SK-N-SH (cell line): ENCODE measurements around the gene CROT. TPM values are rescaled to one million over a fixed set of nuclear protein-coding genes. Genes with fewer than 3 reads are reported as not detected.

Source experiments
- CTCF ChIA-PET: fragments of 300-600, 350-600 bp; formaldehyde crosslinking; extraction: SDS; loops from one replicate; lab custom pipeline; 2021; lab: Yijun Ruan, JAX
- POLR2A ChIA-PET: fragments of 350-600 bp; sonication (Branson Sonifier 250); formaldehyde crosslinking; extraction: SDS; loops from one replicate; lab custom pipeline; 2020; ENCODE audit warnings: antibody characterized with exemption, inconsistent platforms; lab: Yijun Ruan, JAX
- DNase-seq: peaks from one replicate; pipeline ENCODE4 v3.0.0; 2012
- H2AFZ ChIP-seq: fragments of 200-600 bp; sonication (generic); 2 replicates; pipeline ENCODE4 v1.8.1; 2016; ENCODE audit warnings: antibody characterized with exemption, mild to moderate bottlenecking, low read depth
- H3F3A ChIP-seq: fragments of 200-600 bp; sonication (generic); replicated peaks from 2 replicates; pipeline ENCODE3; 2016; ENCODE audit warnings: antibody characterized with exemption, mild to moderate bottlenecking; ENCODE audit not compliant: insufficient read depth
- H3K27ac ChIP-seq, 2 experiments: fragments of 200-500 bp in 1 of 2; fragments of 200-600 bp in 1 of 2; sonication (Bioruptor generic) in 1 of 2; sonication (generic), shearing (Covaris generic) in 1 of 2; 2 replicates each; pipeline versions ENCODE4 v1.5.1 to v1.6.1; 2014 to 2016; ENCODE audit warnings: low read depth in 2 of 2, inconsistent platforms in 1 of 2, low read length in 1 of 2, mild to moderate bottlenecking in 1 of 2, mixed read lengths in 1 of 2
- H3K27me3 ChIP-seq: fragments of 200-600 bp; sonication (generic), shearing (Covaris generic); 2 replicates; pipeline ENCODE4 v1.6.1; 2016; ENCODE audit warnings: mixed run types; ENCODE audit not compliant: insufficient read depth
- H3K36me3 ChIP-seq, 2 experiments: fragments of 200-500 bp in 1 of 2; fragments of 200-600 bp in 1 of 2; sonication (Bioruptor generic) in 1 of 2; sonication (generic) in 1 of 2; replicated peaks in 1 of 2; 2 replicates each; pipeline versions ENCODE3 to v1.5.1; 2014 to 2016; ENCODE audit warnings: low read length in 1 of 2, mild to moderate bottlenecking in 1 of 2; ENCODE audit not compliant: insufficient read depth in 2 of 2, control insufficient read depth in 1 of 2
- H3K4me1 ChIP-seq, 2 experiments: fragments of 200-500 bp in 1 of 2; fragments of 200-600 bp in 1 of 2; sonication (Bioruptor generic) in 1 of 2; sonication (generic), shearing (Covaris generic) in 1 of 2; 2 replicates each; pipeline versions ENCODE4 v1.5.1 to v1.6.1; 2014 to 2016; ENCODE audit warnings: low read depth in 1 of 2, low read length in 1 of 2, mixed run types in 1 of 2; ENCODE audit not compliant: insufficient read depth in 2 of 2, control insufficient read depth in 1 of 2
- H3K4me2 ChIP-seq: fragments of 200-600 bp; sonication (generic), shearing (Covaris generic); 2 replicates; pipeline ENCODE4 v1.6.1; 2017; ENCODE audit warnings: mixed run types
- H3K4me3 ChIP-seq, 2 experiments: fragments of 200-500 bp in 1 of 2; fragments of 200-600 bp in 1 of 2; sonication (Bioruptor generic) in 1 of 2; sonication (generic), shearing (Covaris generic) in 1 of 2; 2 replicates each; pipeline versions ENCODE4 v1.5.1 to v1.8.1; 2014 to 2016; ENCODE audit warnings: low read depth in 2 of 2, inconsistent platforms in 1 of 2, low read length in 1 of 2, mild to moderate bottlenecking in 1 of 2, mixed read lengths in 1 of 2, moderate library complexity in 1 of 2
- H3K79me2 ChIP-seq: fragments of 200-600 bp; sonication (generic); 2 replicates; pipeline ENCODE4 v1.8.1; 2017; ENCODE audit warnings: mild to moderate bottlenecking; ENCODE audit not compliant: insufficient read depth
- H3K9ac ChIP-seq: fragments of 200-600 bp; sonication (generic); 2 replicates; pipeline ENCODE4 v1.6.1; 2017; ENCODE audit warnings: mixed run types
- H3K9me2 ChIP-seq: fragments of 200-600 bp; sonication (generic); 2 replicates; pipeline ENCODE4 v1.6.1; 2017; ENCODE audit warnings: mixed run types
- H3K9me3 ChIP-seq: fragments of 200-600 bp; sonication (generic); 2 replicates; pipeline ENCODE4 v1.6.1; 2017; ENCODE audit warnings: mixed run types, mild to moderate bottlenecking, moderate library complexity
- H4K20me1 ChIP-seq: fragments of 200-600 bp; sonication (generic); 2 replicates; pipeline ENCODE4 v1.6.1; 2017; ENCODE audit warnings: mild to moderate bottlenecking, mixed run types; ENCODE audit not compliant: insufficient read depth
- ELF1 ChIP-seq: IDR thresholded peaks from 2 replicates; pipeline ENCODE4 v1.4.0; 2012
- FOSL2 ChIP-seq: IDR thresholded peaks from 2 replicates; pipeline ENCODE4 v1.4.0; 2012; ENCODE audit warnings: low read depth, mild to moderate bottlenecking, moderate library complexity, borderline replicate concordance
- FOXJ3 ChIP-seq: sonication (generic); formaldehyde crosslinking; IDR thresholded peaks from 2 replicates; pipeline ENCODE4 v1.5.1; 2020; ENCODE audit warnings: mild to moderate bottlenecking, missing genetic modification reagents
- FOXM1 ChIP-seq: IDR thresholded peaks from 2 replicates; pipeline ENCODE4 v1.4.0; 2012; ENCODE audit warnings: low read depth, mild to moderate bottlenecking
- GABPA ChIP-seq: IDR thresholded peaks from 2 replicates; pipeline ENCODE4 v1.4.0; 2012; ENCODE audit warnings: low read depth, mild to moderate bottlenecking
- GATA2 ChIP-seq: sonication (generic); formaldehyde crosslinking; IDR thresholded peaks from 2 replicates; pipeline ENCODE4 v1.5.0; 2020; ENCODE audit warnings: mild to moderate bottlenecking, missing genetic modification reagents
- MXI1 ChIP-seq: IDR thresholded peaks from 2 replicates; pipeline ENCODE4 v1.6.1; 2012; ENCODE audit warnings: mild to moderate bottlenecking, low read depth, low read length, improper control_type of control experiment
- NFIC ChIP-seq: IDR thresholded peaks from 2 replicates; pipeline ENCODE4 v1.4.0; 2012; ENCODE audit warnings: borderline replicate concordance
- NRF1 ChIP-seq: IDR thresholded peaks from 2 replicates; pipeline ENCODE4 v1.6.1; 2012; ENCODE audit warnings: low read depth, mild to moderate bottlenecking, low read length
- POLR2AphosphoS5 ChIP-seq: IDR thresholded peaks from 2 replicates; pipeline ENCODE4 v1.6.1; 2012; ENCODE audit warnings: low read depth, low read length
- RCOR1 ChIP-seq: fragments of 150-350 bp; IDR thresholded peaks from 2 replicates; pipeline ENCODE4 v1.6.1; 2017; ENCODE audit warnings: antibody characterized with exemption, low read length
- RFX5 ChIP-seq: IDR thresholded peaks from 2 replicates; pipeline ENCODE4 v1.6.1; 2012; ENCODE audit warnings: mild to moderate bottlenecking, improper control_type of control experiment, low read length
- TAF1 ChIP-seq: IDR thresholded peaks from 2 replicates; pipeline ENCODE4 v1.6.1; 2012; ENCODE audit warnings: low read depth, mild to moderate bottlenecking, low read length, moderate library complexity, borderline replicate concordance
- TCF12 ChIP-seq: IDR thresholded peaks from 2 replicates; pipeline ENCODE4 v1.4.0; 2012
- WGBS: methylation state at CpG from one replicate; pipeline ENCODE4 v1.1.6; 2017; ENCODE audit warnings: low lambda C conversion rate; 5-methylcytosine and 5-hydroxymethylcytosine counted together
- polyA plus RNA-seq, 3 experiments: library from polyadenylated mRNA; depleted of rRNA; stranded (reverse); fragments of >200 nt; gene quantifications; 2 replicates each; pipeline ENCODE4 v1.2.3, GENCODE V29; 2012
- TF ChIP-seq, protein P1 (sequence below): IDR thresholded peaks from 2 replicates; pipeline ENCODE4 v1.6.1; 2012; ENCODE audit warnings: mild to moderate bottlenecking, low read depth, low read length, moderate library complexity
- TF ChIP-seq, protein P2 (sequence below): fragments of 150-350 bp; IDR thresholded peaks from 2 replicates; pipeline ENCODE4 v1.6.1; 2016; ENCODE audit warnings: mild to moderate bottlenecking, low read depth, low read length
- TF ChIP-seq, protein P3 (sequence below): IDR thresholded peaks from 2 replicates; pipeline ENCODE4 v1.4.0; 2012; ENCODE audit warnings: low read depth
- TF ChIP-seq, protein P4 (sequence below): IDR thresholded peaks from 2 replicates; pipeline ENCODE4 v1.4.0; 2012; ENCODE audit warnings: low read depth, borderline replicate concordance
- TF ChIP-seq, protein P5 (sequence below): fragments of 150-350 bp; IDR thresholded peaks from 2 replicates; pipeline ENCODE4 v1.6.1; 2017; ENCODE audit warnings: antibody characterized with exemption, low read length, low read depth, borderline replicate concordance
- TF ChIP-seq, protein P6 (sequence below): IDR thresholded peaks from 2 replicates; pipeline ENCODE4 v1.4.0; 2012; ENCODE audit warnings: low read depth, borderline replicate concordance

The CROT gene
- polyA plus RNA-seq, 1 of the 3 experiments (the other 2 are of a cell fraction), result 7.9 TPM

DNA sequence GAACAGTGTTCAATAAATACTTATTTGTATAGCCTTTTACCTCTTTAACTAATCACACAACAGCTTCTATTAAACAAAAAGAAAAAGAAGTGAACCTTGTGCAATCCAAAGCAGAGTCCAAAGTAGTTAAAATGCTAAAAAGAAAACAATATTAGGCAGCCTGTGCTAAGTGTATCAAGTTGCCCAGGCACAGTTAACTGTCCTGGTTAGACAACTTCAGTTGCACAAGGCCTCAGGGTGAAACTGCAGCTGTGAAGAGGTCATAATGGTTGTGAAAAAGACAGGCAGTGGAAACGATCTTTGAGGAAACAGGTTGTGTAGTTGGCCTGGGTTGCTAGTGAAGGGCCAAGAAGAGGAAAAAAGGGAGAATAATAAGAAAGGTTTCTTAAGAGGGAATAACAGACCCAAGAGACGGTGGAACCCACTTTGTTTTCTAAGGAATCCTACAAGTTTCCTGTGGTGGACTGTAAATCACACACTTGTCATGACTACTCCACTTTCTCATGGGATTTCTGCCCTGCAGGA, 6.0 kb upstream of the CROT start:
- ChIA-PET CTCF (interaction anchor here (1.6 kb wide), 1 partner anchor 77 kb away, joined by 7 read pairs; no protein-coding TSS in a partner anchor), POLR2A (no interaction called here)
- H3K9me3 ChIP-seq, result no peaks in the 10 kb centered on the region
- H3K79me2 ChIP-seq, result peaks cover 29% of the 10 kb centered on the region
- no peaks in the 10 kb centered on the region; the same call in 1 of the 2 replicates for H3K9me2 ChIP-seq
- H3K27me3 ChIP-seq, result no peaks in the 10 kb centered on the region
- H3K27ac ChIP-seq, result no peak overlapping the region
- peaks cover 8% of the 10 kb centered on the region for H3F3A ChIP-seq
- 69% methylated on average over 2 of the region's 2 CpGs for WGBS
- no peak overlapping the region for H3K4me2 ChIP-seq
- H4K20me1 ChIP-seq, result no peaks in the 10 kb centered on the region
- H3K4me1 ChIP-seq, result peaks cover 19 to 20% of the 10 kb centered on the region in 2 experiments; a peak in 3 of 4 replicates
- no peak overlapping the region for H3K4me3 ChIP-seq
- no peak overlapping the region for H3K9ac ChIP-seq
- H2AFZ ChIP-seq, result no peak overlapping the region
- peaks cover 17 to 18% of the 10 kb centered on the region in 2 experiments for H3K36me3 ChIP-seq
- DNase-seq, result no peak
- no peak for TF ChIP-seq GATA2 (CRISPR knock-in tag)
- TF ChIP-seq, protein P1, sequence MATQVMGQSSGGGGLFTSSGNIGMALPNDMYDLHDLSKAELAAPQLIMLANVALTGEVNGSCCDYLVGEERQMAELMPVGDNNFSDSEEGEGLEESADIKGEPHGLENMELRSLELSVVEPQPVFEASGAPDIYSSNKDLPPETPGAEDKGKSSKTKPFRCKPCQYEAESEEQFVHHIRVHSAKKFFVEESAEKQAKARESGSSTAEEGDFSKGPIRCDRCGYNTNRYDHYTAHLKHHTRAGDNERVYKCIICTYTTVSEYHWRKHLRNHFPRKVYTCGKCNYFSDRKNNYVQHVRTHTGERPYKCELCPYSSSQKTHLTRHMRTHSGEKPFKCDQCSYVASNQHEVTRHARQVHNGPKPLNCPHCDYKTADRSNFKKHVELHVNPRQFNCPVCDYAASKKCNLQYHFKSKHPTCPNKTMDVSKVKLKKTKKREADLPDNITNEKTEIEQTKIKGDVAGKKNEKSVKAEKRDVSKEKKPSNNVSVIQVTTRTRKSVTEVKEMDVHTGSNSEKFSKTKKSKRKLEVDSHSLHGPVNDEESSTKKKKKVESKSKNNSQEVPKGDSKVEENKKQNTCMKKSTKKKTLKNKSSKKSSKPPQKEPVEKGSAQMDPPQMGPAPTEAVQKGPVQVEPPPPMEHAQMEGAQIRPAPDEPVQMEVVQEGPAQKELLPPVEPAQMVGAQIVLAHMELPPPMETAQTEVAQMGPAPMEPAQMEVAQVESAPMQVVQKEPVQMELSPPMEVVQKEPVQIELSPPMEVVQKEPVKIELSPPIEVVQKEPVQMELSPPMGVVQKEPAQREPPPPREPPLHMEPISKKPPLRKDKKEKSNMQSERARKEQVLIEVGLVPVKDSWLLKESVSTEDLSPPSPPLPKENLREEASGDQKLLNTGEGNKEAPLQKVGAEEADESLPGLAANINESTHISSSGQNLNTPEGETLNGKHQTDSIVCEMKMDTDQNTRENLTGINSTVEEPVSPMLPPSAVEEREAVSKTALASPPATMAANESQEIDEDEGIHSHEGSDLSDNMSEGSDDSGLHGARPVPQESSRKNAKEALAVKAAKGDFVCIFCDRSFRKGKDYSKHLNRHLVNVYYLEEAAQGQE, result no peak
- TF ChIP-seq, all 33 proteins: peak for 0

DNA sequence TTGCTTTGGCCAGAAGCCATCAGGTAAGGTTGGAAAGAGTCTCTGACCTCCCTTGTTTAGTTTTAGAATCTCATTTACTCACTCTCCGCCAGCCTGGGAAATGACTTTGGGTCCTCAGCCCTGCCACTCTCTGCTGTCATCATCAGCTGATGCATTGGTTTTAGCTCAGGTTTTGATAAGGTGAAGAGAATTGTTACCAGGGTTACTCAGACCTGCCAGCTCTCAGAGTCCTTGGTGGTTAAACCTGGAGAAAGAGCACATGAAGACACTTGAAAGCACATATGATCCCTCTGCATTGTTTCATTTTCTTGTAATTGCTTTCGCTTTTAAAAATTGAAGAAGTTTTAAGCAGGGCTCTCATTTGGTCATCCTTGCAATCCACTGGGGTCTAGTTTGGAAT, 4.0 kb upstream of the CROT start:
- H3K4me3 ChIP-seq, result no peak overlapping the region
- 98% methylated on average over 2 of the region's 2 CpGs for WGBS

More for the DNA sequence above, 4.0 kb upstream of the CROT start:
- Histone ChIP-seq H3K9me3 (no peaks in the 10 kb centered on the region), H3K79me2 (peaks cover 29% of the 10 kb centered on the region), H3F3A (peaks cover 17% of the 10 kb centered on the region), H4K20me1 (no peaks in the 10 kb centered on the region), H3K9me2 (no peaks in the 10 kb centered on the region; the same call in 1 of the 2 replicates), H3K4me2 (no peak overlapping the region), H3K4me1 (peaks cover 19 to 29% of the 10 kb centered on the region in 2 experiments; a peak in 3 of 4 replicates), H3K27ac (no peak overlapping the region), H3K27me3 (no peaks in the 10 kb centered on the region), H3K9ac (no peak overlapping the region), H2AFZ (no peak overlapping the region), H3K36me3 (peaks cover 17 to 18% of the 10 kb centered on the region in 2 experiments)
- no peak for DNase-seq
- TF ChIP-seq FOXM1 (no peak), FOSL2 (no peak), RFX5 (no peak), NFIC (no peak), POLR2AphosphoS5 (no peak), RCOR1 (no peak), GABPA (no peak), MXI1 (no peak), NRF1 (no peak), TAF1 (no peak), ELF1 (no peak), TCF12 (no peak), FOXJ3 (no peak)
- TF ChIP-seq, protein P2, sequence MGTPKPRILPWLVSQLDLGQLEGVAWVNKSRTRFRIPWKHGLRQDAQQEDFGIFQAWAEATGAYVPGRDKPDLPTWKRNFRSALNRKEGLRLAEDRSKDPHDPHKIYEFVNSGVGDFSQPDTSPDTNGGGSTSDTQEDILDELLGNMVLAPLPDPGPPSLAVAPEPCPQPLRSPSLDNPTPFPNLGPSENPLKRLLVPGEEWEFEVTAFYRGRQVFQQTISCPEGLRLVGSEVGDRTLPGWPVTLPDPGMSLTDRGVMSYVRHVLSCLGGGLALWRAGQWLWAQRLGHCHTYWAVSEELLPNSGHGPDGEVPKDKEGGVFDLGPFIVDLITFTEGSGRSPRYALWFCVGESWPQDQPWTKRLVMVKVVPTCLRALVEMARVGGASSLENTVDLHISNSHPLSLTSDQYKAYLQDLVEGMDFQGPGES, result no peak
- TF ChIP-seq, protein P3, sequence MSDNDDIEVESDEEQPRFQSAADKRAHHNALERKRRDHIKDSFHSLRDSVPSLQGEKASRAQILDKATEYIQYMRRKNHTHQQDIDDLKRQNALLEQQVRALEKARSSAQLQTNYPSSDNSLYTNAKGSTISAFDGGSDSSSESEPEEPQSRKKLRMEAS, result no peak
- TF ChIP-seq, protein P4, sequence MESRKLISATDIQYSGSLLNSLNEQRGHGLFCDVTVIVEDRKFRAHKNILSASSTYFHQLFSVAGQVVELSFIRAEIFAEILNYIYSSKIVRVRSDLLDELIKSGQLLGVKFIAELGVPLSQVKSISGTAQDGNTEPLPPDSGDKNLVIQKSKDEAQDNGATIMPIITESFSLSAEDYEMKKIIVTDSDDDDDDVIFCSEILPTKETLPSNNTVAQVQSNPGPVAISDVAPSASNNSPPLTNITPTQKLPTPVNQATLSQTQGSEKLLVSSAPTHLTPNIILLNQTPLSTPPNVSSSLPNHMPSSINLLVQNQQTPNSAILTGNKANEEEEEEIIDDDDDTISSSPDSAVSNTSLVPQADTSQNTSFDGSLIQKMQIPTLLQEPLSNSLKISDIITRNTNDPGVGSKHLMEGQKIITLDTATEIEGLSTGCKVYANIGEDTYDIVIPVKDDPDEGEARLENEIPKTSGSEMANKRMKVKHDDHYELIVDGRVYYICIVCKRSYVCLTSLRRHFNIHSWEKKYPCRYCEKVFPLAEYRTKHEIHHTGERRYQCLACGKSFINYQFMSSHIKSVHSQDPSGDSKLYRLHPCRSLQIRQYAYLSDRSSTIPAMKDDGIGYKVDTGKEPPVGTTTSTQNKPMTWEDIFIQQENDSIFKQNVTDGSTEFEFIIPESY, result no peak
- TF ChIP-seq, protein P5, sequence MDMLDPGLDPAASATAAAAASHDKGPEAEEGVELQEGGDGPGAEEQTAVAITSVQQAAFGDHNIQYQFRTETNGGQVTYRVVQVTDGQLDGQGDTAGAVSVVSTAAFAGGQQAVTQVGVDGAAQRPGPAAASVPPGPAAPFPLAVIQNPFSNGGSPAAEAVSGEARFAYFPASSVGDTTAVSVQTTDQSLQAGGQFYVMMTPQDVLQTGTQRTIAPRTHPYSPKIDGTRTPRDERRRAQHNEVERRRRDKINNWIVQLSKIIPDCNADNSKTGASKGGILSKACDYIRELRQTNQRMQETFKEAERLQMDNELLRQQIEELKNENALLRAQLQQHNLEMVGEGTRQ, result no peak
- TF ChIP-seq, protein P6, sequence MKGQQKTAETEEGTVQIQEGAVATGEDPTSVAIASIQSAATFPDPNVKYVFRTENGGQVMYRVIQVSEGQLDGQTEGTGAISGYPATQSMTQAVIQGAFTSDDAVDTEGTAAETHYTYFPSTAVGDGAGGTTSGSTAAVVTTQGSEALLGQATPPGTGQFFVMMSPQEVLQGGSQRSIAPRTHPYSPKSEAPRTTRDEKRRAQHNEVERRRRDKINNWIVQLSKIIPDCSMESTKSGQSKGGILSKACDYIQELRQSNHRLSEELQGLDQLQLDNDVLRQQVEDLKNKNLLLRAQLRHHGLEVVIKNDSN, result no peak
- CTCF ChIA-PET, result no interaction called here
- POLR2A ChIA-PET, result no interaction called here
